WERI-Rb-1 (cell line): ENCODE data around the gene SEPHS2.

ENCODE experiments used
- DNase-seq: peaks from one replicate; pipeline ENCODE4 v3.0.0-alpha.2; 2020
- H3K27ac ChIP-seq: fragments of 250-450 bp; sonication (Bioruptor Pico); 2 replicates; pipeline ENCODE4 v1.5.1; 2020; ENCODE audit warnings: mild to moderate bottlenecking, moderate library complexity
- H3K27me3 ChIP-seq: fragments of 250-450 bp; sonication (Bioruptor Pico); 2 replicates; pipeline ENCODE4 v1.5.1; 2021; ENCODE audit warnings: mild to moderate bottlenecking, low read depth, moderate library complexity; ENCODE audit not compliant: insufficient read depth, severe bottlenecking
- H3K36me3 ChIP-seq: fragments of 250-450 bp; sonication (Bioruptor Pico); 2 replicates; pipeline ENCODE4 v1.5.1; 2020; ENCODE audit warnings: mild to moderate bottlenecking, moderate library complexity
- H3K4me3 ChIP-seq: 2 replicates; pipeline ENCODE4 v1.5.1; 2011; ENCODE audit warnings: low read depth, mild to moderate bottlenecking, control low read depth, low read length
- H3K9me3 ChIP-seq: fragments of 250-450 bp; sonication (Bioruptor Pico); 2 replicates; pipeline ENCODE4 v1.5.1; 2021; ENCODE audit warnings: mild to moderate bottlenecking, moderate library complexity; ENCODE audit not compliant: severe bottlenecking
- CTCF ChIP-seq: IDR thresholded peaks from 2 replicates; pipeline ENCODE4 v1.5.1; 2011; ENCODE audit warnings: low read depth, mild to moderate bottlenecking, control low read depth, inconsistent platforms, low read length

SEPHS2 gene

GRCh38 chr16:30490210-30490609, 44.5 kb upstream of the SEPHS2 start:
- Histone ChIP-seq H3K9me3 (no peaks in the 10 kb centered on the region), H3K27ac (no peak overlapping the region), H3K36me3 (no peaks in the 10 kb centered on the region), H3K4me3 (no peak overlapping the region), H3K27me3 (no peaks in the 10 kb centered on the region)
- DNase-seq: no peak
- no peak for TF ChIP-seq CTCF

GRCh38 chr16:30488764-30489605, 43.3 kb upstream of the SEPHS2 start:
- H3K27ac ChIP-seq: no peak overlapping the region
- H3K4me3 ChIP-seq: no peak overlapping the region

GRCh38 chr16:30485818-30486436, 40.3 kb upstream of the SEPHS2 start:
- Histone ChIP-seq H3K4me3 (no peak overlapping the region), H3K36me3 (no peaks in the 10 kb centered on the region), H3K9me3 (no peaks in the 10 kb centered on the region), H3K27ac (no peak overlapping the region), H3K27me3 (no peaks in the 10 kb centered on the region)
- DNase-seq: no peak
- TF ChIP-seq CTCF: no peak

More at GRCh38 chr16:30488764-30489605, 43.3 kb upstream of the SEPHS2 start:
- Histone ChIP-seq H3K9me3 (no peaks in the 10 kb centered on the region), H3K27me3 (no peaks in the 10 kb centered on the region), H3K36me3 (no peaks in the 10 kb centered on the region)
- DNase-seq: no peak
- no peak for TF ChIP-seq CTCF

GRCh38 chr16:30484887-30485286, 39.2 kb upstream of the SEPHS2 start:
- H3K27me3 ChIP-seq: no peaks in the 10 kb centered on the region
- no peaks in the 10 kb centered on the region for H3K36me3 ChIP-seq
- DNase-seq: no peak
- no peak overlapping the region for H3K4me3 ChIP-seq
- no peaks in the 10 kb centered on the region for H3K9me3 ChIP-seq
- no peak for TF ChIP-seq CTCF
- no peak overlapping the region for H3K27ac ChIP-seq

- Histone ChIP-seq H3K27me3 (no peaks in the 10 kb centered on the region), H3K27ac (no peak overlapping the region), H3K9me3 (no peaks in the 10 kb centered on the region), H3K36me3 (no peaks in the 10 kb centered on the region), H3K4me3 (no peak overlapping the region)
- DNase-seq: no peak
- no peak for TF ChIP-seq CTCF
These were observed 36.7 kb upstream of the SEPHS2 start for GRCh38 chr16:30482366-30482765.
